HG02642 (cell line): ENCODE data around the gene AGBL1.

Experiments
- ATAC-seq: cut with Tn5 transposase; IDR thresholded peaks from one replicate; pipeline ENCODE4 v1.9.1; 2021; ENCODE audit warnings: mild to moderate bottlenecking; ENCODE audit not compliant: unreplicated experiment, poor library complexity

Gene AGBL1

GRCh38 chr15:86620157-86620556 is 540.5 kb downstream of the AGBL1 start:
- ATAC-seq: no peak

GRCh38 chr15:86620641-86621349 is 541.1 kb downstream of the AGBL1 start:
- ATAC-seq: no peak

- no peak for ATAC-seq
Measured at GRCh38 chr15:86623236-86623635, 543.6 kb downstream of the AGBL1 start.

- no peak for ATAC-seq
Measured at GRCh38 chr15:86624261-86625036, 544.8 kb downstream of the AGBL1 start.

GRCh38 chr15:86629409-86630356 is 550.0 kb downstream of the AGBL1 start:
- no peak for ATAC-seq

GRCh38 chr15:86630946-86631345 is 551.3 kb downstream of the AGBL1 start:
- ATAC-seq: no peak

- no peak for ATAC-seq
Measured at GRCh38 chr15:86634146-86634545, 554.5 kb downstream of the AGBL1 start.

- ATAC-seq: no peak
Measured at GRCh38 chr15:86634992-86635638, 555.4 kb downstream of the AGBL1 start.

GRCh38 chr15:86644339-86644738 is 564.7 kb downstream of the AGBL1 start:
- ATAC-seq: no peak

GRCh38 chr15:86645925-86646500 is 566.3 kb downstream of the AGBL1 start:
- ATAC-seq: no peak

- ATAC-seq: no peak
Measured at GRCh38 chr15:86647810-86648440, 568.3 kb downstream of the AGBL1 start.

GRCh38 chr15:86649277-86649676 is 569.6 kb downstream of the AGBL1 start:
- no peak for ATAC-seq

- no peak for ATAC-seq
Measured at GRCh38 chr15:86650094-86650493, 570.4 kb downstream of the AGBL1 start.

GRCh38 chr15:86653344-86654197 is 573.9 kb downstream of the AGBL1 start:
- no peak for ATAC-seq

GRCh38 chr15:86654501-86654900 is 574.8 kb downstream of the AGBL1 start:
- no peak for ATAC-seq

GRCh38 chr15:86657305-86657704 is 577.6 kb downstream of the AGBL1 start:
- no peak for ATAC-seq

GRCh38 chr15:86659724-86660411 is 580.2 kb downstream of the AGBL1 start:
- ATAC-seq: no peak

- no peak for ATAC-seq
Measured at GRCh38 chr15:86661580-86661979, 581.9 kb downstream of the AGBL1 start.
